ENCODE measurements around the gene OR52B2.

Gene OR52B2

GRCh38 chr11:6170226-6170625 lies at the start of gene OR52B2:
TSS of gene OR52B2 (minus strand) at chr11:6170326. CDS start at chr11:6170326, 0 bp downstream.
- DNase-seq (ENCODE audit: low spot score), result no peak

GRCh38 chr11:6219359-6219758 lies 49.2 kb upstream of the OR52B2 start:
- DNase-seq (ENCODE audit: low spot score), result no peak

DNA sequence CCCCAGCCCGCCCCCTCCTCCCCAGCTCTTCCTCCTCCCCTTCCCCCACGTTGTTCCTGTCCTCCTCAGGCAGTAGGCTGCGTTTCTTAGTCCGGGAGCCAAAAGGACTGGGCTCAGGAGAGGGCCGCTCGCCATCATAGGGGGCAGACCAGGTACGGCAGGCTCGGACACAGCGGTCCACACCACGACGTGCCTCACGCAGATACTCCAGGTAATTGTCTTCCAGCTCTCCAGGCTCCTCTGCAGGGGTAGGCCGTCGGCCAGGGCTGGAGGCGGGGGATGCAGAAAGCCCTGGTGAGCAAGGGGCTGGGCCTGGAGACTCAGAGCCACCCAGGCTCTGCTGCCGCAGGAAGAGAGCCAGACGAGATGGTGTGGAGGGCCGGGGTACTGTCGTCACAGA lies 47.6 kb upstream of the OR52B2 start:
- no peak for DNase-seq (ENCODE audit: low spot score)

- DNase-seq (ENCODE audit: low spot score), result no peak
These were observed 46.4 kb upstream of the OR52B2 start for GRCh38 chr11:6216501-6216900.

GRCh38 chr11:6214530-6214929 lies 44.4 kb upstream of the OR52B2 start:
- no peak for DNase-seq (ENCODE audit: low spot score)

DNA sequence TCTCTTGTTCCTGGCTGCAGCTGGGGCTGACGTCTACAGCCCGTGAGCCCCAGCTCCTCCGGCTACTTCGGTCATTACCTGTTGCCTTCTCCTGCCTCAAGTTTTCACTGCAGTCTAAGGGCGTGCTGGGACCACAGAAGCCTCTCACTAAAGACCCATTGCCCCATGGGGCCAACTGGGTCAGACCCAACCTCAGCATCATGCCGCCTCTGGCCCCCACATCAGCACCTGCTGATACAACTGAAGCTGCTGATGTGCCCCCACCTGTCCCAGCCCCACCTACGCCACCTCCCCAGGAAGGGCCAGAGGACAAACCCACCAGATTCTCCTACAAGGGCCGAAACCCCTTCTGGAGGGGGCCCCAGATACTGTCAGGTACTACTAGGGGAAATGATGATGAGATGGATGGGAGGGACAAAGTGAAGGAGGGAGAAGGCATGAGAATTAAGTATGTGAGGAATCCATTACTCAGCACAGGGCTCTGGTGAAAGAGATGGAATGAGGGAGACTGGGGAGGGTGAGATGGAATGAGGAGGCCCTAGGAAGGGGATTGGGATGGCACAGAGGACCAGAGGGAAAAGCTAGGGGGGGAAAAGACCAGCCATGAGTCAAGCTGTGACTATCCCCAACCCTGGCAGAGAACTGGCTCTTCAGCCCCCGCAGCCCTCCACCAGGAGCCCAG lies 40.3 kb upstream of the OR52B2 start:
- no peak for DNase-seq (ENCODE audit: low spot score)

DNA sequence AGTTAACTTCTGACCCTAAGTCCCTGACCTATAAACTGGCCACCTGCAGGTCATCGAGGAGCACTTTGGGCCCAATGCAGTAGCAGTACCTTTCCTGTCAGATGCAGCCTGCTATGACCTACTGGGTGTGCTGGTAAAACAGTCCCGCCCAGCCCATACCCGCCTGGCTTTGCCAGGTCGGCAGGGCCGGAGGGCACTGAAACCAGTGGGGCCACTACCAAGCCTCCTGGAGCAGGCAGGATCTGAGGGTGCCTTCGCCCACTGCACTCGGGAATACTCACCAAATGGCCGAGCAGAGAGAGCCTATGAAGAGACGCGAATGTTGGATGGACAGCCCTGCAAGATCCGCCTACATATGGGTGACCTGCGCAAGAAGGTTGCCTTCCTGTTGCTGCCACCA lies 39.7 kb upstream of the OR52B2 start:
- no peak for DNase-seq (ENCODE audit: low spot score)

GRCh38 chr11:6206456-6207180 lies 36.5 kb upstream of the OR52B2 start:
- DNase-seq (ENCODE audit: low spot score), result no peak

- no peak for DNase-seq (ENCODE audit: low spot score)
These were observed 35.2 kb upstream of the OR52B2 start, which contains the start of gene C11orf42 for GRCh38 chr11:6205366-6205765. TSS of gene C11orf42 (plus strand) at chr11:6205557. CDS start at chr11:6205616, 59 bp downstream.

DNA sequence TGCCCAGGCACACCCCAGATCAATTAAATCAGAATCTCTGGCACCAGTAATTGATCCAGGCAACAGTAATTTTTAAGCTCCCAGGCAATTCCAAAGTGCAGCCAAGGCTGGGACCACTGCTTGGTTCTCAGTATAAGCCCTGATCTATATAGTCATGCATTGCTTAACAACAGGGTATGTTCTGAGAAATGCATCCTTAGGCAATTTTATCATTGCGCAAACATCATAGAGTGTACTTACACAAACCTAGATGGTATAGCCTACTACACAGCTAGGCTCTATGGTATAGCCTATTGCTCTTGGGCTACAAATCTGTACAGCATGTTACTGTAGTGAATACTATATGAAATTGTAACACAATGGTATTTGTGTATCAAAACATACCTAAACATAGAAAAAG lies 34.6 kb upstream of the OR52B2 start:
- DNase-seq (ENCODE audit: low spot score), result no peak

- no peak for DNase-seq (ENCODE audit: low spot score)
These were observed 33.2 kb upstream of the OR52B2 start for GRCh38 chr11:6203327-6203726.

- no peak for DNase-seq (ENCODE audit: low spot score)
These were observed 31.9 kb upstream of the OR52B2 start for GRCh38 chr11:6202041-6202440.

GRCh38 chr11:6201481-6201880 lies 31.4 kb upstream of the OR52B2 start:
- no peak for DNase-seq (ENCODE audit: low spot score)

GRCh38 chr11:6200975-6201374 lies 30.8 kb upstream of the OR52B2 start:
- DNase-seq (ENCODE audit: low spot score), result no peak

DNA sequence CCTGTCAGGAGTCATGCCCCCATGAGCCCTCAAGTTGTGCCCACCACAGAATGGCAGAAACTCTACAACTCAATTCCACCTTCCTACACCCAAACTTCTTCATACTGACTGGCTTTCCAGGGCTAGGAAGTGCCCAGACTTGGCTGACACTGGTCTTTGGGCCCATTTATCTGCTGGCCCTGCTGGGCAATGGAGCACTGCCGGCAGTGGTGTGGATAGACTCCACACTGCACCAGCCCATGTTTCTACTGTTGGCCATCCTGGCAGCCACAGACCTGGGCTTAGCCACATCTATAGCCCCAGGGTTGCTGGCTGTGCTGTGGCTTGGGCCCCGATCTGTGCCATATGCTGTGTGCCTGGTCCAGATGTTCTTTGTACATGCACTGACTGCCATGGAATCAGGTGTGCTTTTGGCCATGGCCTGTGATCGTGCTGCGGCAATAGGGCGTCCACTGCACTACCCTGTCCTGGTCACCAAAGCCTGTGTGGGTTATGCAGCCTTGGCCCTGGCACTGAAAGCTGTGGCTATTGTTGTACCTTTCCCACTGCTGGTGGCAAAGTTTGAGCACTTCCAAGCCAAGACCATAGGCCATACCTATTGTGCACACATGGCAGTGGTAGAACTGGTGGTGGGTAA lies 29.2 kb upstream of the OR52B2 start, which contains the start of gene OR52W1:
Gene OR52W1, plus strand, starts transcription at position 51 of the 637 bp plus-strand sequence. Its CDS starts 0 bp downstream, at position 51.
- DNase-seq (ENCODE audit: low spot score), result no peak

DNA sequence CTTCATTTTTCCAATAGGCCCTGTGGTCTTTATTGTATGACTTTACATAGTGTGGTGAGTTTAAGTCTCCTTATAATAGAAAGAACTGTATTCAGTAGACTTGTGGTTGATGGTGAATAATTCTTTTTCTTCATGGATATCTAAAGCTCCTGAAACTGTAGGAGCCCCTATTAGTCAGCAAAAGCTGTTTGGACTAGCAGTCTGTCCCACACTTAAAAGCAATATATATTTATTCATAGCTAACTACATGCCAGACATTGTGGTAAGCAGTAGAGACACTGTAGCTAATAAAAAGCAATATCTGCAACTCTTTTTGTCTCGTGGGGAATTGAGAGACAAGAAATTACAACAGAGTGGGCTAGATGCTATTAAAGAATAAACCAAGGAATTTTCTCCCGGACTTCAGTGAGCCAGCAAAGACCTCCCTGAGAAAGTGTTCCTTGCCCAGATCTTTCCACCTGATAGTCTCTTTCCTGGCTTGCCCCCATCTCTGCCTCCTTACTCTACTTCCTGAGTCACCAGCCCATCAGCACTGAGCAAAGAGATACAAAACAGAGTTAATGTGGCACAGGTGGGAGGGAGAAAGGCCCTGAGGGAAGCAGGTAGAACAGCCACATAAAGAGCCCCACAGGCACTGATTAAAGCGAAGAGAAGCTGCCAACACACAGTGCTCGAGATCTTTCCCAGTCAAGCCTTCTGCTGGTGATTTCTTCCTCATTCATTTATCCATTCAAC lies 27.5 kb upstream of the OR52B2 start:
- no peak for DNase-seq (ENCODE audit: low spot score)

GRCh38 chr11:6196396-6196795 lies 26.3 kb upstream of the OR52B2 start:
- no peak for DNase-seq (ENCODE audit: low spot score)

GRCh38 chr11:6194065-6194581 lies 24.0 kb upstream of the OR52B2 start:
- no peak for DNase-seq (ENCODE audit: low spot score)

DNA sequence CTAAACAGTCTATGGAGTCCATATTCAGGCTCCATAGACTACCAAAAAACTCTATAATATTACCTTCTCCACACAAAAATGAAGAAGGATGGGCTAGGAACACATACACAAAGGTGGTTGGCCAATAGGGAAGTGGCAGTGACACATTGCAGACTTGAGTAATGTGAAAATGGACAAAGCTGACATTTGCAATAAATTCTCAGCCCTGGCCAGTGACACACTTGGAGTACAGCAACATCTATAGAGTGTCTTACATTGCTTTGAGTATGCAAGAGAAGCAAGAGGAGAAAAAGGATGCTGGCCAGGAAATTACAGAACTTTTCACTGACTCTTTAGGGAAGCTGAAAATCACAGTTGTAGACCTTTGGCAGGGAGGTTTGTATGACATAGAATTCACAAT lies 21.6 kb upstream of the OR52B2 start:
- no peak for DNase-seq (ENCODE audit: low spot score)

DNA sequence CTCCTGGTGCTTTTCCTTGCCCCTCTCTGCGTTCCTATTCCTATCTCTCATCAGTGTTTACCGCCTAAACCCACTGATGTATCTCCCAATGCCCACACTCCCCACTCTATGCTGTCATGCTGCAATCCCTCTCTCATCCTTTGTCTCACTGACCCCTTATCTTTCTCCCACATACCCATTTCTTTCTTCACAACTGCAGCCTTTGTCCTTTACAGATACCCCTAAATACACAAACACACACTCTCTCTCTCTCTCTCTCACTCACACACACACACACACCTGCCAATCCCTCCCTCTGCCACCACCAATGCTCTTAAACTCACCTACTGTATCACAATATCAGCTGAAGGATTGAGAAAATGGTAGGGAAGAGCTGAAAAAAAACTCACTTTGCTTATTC lies 5.3 kb upstream of the OR52B2 start:
- DNase-seq (ENCODE audit: low spot score), result no peak

DNA sequence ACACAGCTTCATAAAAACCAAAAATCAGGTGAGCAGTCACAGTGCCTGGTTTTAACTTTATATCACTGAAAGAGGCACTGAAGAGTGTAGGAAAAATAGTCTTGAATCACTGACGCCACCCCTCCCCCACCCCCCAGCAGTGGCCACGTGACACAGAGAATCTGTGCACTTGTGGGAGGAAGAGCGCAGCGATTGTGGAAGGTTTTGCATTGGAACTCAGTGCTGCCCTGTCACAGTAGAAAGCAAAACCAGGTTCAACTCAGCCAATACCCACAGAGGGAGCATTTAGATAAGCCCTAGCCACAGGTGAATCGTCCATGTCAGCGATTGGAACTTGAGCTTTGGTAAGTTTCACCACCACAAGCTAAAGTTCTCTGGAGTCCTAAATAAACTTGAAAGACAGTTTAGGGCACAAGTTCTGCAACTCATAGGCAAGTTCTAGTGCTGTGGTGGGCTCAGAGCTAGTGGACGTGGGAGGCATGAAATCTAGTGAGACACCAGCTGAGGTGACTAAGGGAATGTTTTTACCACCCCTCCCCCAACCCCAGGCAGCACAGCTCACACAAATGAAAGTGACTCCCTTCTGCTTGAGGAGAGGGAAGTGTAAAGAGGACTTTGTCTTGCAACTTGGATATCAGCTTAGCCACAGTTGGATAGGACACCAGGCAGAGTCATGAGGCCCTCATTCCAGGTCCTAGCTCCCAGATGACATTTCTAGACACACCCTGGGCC lies 13.3 kb downstream of the OR52B2 start:
- DNase-seq (ENCODE audit: low spot score), result no peak

Data from CD4-positive, alpha-beta T cell treated with Interleukin-6 at 100 ng/mL for 8 hours (primary cell).